Body of pancreas (tissue), 4 donors: ENCODE data around the gene SSU72. TPM values are rescaled to one million over a fixed set of nuclear protein-coding genes. Genes with fewer than 3 reads are reported as not detected.

Source experiments
- ATAC-seq: fragments of 150-250 bp; one replicate; pipeline ENCODE4 v1.9.1; 2016
- DNase-seq, 4 donors: peaks; one replicate each; pipeline ENCODE4 v3.0.0-alpha.2; 2019
- H3K27ac ChIP-seq, 4 donors: fragments of 200-600 bp; sonication (generic); 1 replicate in 3 of 4; 2 replicates in 1 of 4; pipeline versions ENCODE4 v1.5.1 to v1.6.1; 2016 to 2019; ENCODE audit warnings: mild to moderate bottlenecking in 1 of 4, mixed read lengths in 1 of 4, moderate library complexity in 1 of 4
- H3K27me3 ChIP-seq, 2 donors: fragments of 200-600 bp; sonication (generic); one replicate each; pipeline ENCODE4 v1.6.0; 2016; ENCODE audit warnings: mild to moderate bottlenecking in 1 of 2
- H3K36me3 ChIP-seq, 2 donors: fragments of 200-600 bp; sonication (generic); replicated peaks in 1 of 2; 2 replicates each; pipeline ENCODE4 v1.5.1; 2016; ENCODE audit warnings: low read depth in 2 of 2; ENCODE audit not compliant: insufficient read depth in 1 of 2
- H3K4me1 ChIP-seq: fragments of 200-600 bp; sonication (generic); one replicate; pipeline ENCODE4 v1.6.0; 2016
- H3K4me3 ChIP-seq, 2 donors: fragments of 200-600 bp; sonication (generic); 1 replicate in 1 of 2; 2 replicates in 1 of 2; pipeline ENCODE4 v1.5.1; 2016 to 2019
- H3K9me3 ChIP-seq, 3 donors: fragments of 200-600 bp; sonication (generic); 1 replicate in 2 of 3; 2 replicates in 1 of 3; pipeline ENCODE4 v1.5.1; 2016
- POLR2A ChIP-seq, 3 donors: fragments of 450-650 bp; IDR thresholded peaks; one replicate each; pipeline ENCODE4 v1.6.1; 2016; ENCODE audit warnings: antibody characterized with exemption in 3 of 3, mild to moderate bottlenecking in 2 of 3
- WGBS, 2 donors: methylation state at CpG; one replicate each; pipeline ENCODE4 v1.1.5; 2017; 5-methylcytosine and 5-hydroxymethylcytosine counted together
- intact Hi-C: fragments of 100-400 bp; cut with DNase I; formaldehyde crosslinking; loops from one replicate; pipeline ENCODE4 v1.15.1; 2023
- total RNA-seq, 2 donors: library from RNA; depleted of rRNA; stranded (reverse); fragments of >200 nt; gene quantifications; one replicate each; pipeline ENCODE4 v1.1.0, GENCODE V29; 2016
- TF ChIP-seq, protein P1 (sequence below), 7 experiments: fragments of 450-650 bp in 4 of 7; fragments of 200-600 bp in 3 of 7; sonication (generic) in 3 of 7; IDR thresholded peaks; one replicate each; pipeline ENCODE4 v1.5.1; 2016 to 2019; ENCODE audit warnings: antibody characterized with exemption in 7 of 7

SSU72 gene
- total RNA-seq, 2 donors from 2014 or later = 82.1 to 113 TPM

DNA sequence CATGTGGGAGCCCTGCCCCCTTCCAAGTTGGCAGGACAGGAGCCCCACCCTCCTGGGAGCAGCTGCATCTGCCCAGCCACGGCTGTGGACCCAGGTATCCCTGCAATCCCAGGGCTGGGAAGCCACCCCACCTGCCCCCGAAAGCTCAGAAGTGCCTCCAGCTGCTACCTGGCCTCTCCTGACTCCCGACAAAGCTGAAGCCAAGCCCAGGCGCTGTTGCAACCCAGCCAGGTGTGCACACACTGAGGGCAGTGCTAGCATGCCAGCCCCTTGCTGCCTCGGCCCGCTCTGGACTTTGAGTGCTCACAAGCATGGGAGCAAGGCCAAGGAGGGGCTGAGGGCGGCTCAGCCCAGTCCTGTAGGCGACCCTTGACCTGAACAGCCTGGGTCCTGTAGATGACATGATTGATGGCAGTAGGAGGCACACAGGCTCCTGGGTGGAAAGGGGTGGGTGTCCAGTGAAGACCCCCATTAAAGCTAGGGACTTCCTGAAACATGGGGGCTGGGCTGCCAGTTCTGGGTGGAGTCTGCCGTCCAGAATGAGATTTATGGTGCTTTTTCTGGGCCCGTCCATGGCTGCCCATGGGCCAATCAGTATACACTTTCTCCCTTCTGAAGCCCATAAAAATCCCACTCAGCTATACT is 2.8 kb upstream of the SSU72 start:
- no peak for TF ChIP-seq POLR2A (IDR thresholded peaks at IDR 0.05)
- TF ChIP-seq, protein P1, sequence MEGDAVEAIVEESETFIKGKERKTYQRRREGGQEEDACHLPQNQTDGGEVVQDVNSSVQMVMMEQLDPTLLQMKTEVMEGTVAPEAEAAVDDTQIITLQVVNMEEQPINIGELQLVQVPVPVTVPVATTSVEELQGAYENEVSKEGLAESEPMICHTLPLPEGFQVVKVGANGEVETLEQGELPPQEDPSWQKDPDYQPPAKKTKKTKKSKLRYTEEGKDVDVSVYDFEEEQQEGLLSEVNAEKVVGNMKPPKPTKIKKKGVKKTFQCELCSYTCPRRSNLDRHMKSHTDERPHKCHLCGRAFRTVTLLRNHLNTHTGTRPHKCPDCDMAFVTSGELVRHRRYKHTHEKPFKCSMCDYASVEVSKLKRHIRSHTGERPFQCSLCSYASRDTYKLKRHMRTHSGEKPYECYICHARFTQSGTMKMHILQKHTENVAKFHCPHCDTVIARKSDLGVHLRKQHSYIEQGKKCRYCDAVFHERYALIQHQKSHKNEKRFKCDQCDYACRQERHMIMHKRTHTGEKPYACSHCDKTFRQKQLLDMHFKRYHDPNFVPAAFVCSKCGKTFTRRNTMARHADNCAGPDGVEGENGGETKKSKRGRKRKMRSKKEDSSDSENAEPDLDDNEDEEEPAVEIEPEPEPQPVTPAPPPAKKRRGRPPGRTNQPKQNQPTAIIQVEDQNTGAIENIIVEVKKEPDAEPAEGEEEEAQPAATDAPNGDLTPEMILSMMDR (IDR thresholded peaks at IDR 0.05) = no peak
- ATAC-seq = no peak

DNA sequence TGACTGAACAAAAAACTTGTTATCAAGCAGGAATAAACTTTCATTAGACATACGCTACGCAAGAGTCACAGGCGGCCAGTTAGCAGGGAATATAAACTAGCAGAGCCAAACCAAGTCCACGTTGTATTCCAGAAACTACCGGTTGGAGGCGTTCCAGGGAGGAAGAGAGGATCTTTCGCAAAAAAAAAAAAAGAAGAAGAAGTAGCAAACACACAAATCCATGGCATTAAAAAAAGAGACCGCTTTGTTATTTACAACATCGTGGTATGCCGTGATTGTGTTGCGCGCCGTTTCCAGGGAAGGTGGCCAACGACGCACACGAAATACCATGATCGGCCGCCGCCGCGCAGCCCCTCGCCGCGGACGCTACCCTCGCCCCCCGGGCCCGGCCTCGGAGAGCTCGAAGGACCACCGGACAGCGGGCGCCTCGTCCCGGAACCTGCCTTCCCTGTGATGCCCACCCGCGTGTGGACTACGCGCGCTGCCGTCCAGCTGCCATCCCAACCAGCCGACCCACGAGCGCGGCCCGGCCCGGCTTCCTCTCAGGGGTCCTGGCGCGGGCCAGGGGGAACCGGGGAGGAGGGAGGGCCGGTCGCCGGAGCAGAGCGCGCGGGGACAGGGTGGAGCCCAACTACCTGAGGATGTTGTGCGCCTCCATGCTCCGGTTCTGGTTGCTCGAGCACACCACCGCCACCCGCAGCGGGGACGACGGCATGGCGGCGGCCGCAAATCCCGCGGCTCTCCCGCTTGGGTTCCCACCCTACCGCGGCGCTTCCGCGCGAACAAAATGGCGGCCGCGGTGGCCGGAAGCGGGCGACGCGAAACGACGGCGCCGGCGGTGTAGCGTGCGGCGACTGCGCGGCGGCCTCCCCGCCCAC is 581 bp downstream of the SSU72 start:
- H3K27me3 ChIP-seq = no peaks in the 10 kb centered on the region
- H3K36me3 ChIP-seq = no peaks in the 10 kb centered on the region
- no peaks in the 10 kb centered on the region for H3K9me3 ChIP-seq
- ATAC-seq = peak; percentile 84
- H3K4me3 ChIP-seq = peak overlapping the region; percentile 99
- WGBS, 2 donors = 0% methylated on average over 14 to 96 of the region's 96 CpGs
- DNase-seq = peak; percentile 53 to 71 (median 58)
- peak overlapping the region; percentile 93 to 100 (median 96) for H3K27ac ChIP-seq
- intact Hi-C loops = no loop called here
- H3K4me1 ChIP-seq = peaks cover 43% of the 10 kb centered on the region
- TF ChIP-seq, protein P1 (IDR thresholded peaks at IDR 0.05) = peak in 2 of 7 experiments; percentile 14 to 17
- no peak for TF ChIP-seq POLR2A (IDR thresholded peaks at IDR 0.05)

More for the DNA sequence above, 2.8 kb upstream of the SSU72 start:
- no peak for DNase-seq
- no peaks in the 10 kb centered on the region for H3K27me3 ChIP-seq
- no peak overlapping the region for H3K27ac ChIP-seq
- no peak overlapping the region for H3K4me3 ChIP-seq
- H3K36me3 ChIP-seq = no peaks in the 10 kb centered on the region
- 38% methylated on average over 10 of the region's 10 CpGs; no CpG with 5 or more reads in 1 of the 2 donors for WGBS, 2 donors
- intact Hi-C loops = no loop called here
- H3K4me1 ChIP-seq = peaks cover 20% of the 10 kb centered on the region
- H3K9me3 ChIP-seq = no peaks in the 10 kb centered on the region

DNA sequence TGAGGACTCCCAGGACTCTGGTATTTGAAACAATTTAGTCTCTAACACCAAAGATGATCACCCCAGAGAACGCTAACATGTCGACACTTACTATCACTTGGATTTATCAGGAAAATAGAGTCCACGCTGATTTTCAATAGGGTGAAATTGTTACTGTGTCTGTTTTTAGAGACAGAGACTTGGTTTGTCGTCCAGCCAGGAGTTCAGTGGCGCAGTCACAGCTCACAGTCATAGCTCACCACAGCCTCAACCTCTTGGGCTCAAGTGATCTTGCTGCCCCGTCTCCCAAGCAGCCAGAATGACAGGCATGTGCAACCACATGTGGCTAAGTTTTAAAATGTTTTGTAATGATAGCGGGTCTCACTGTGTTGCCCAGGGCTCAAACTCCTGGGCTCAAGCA is 5.3 kb downstream of the SSU72 start:
- Histone ChIP-seq H3K27me3 (no peaks in the 10 kb centered on the region), H3K9me3 (no peaks in the 10 kb centered on the region), H3K4me3 (no peak overlapping the region), H3K4me1 (peaks cover 34% of the 10 kb centered on the region), H3K27ac (no peak overlapping the region), H3K36me3 (peaks cover 0 to 2% of the 10 kb centered on the region in 2 donors)
- no peak for DNase-seq
- 75 to 86% methylated on average over 7 of the region's 7 CpGs for WGBS, 2 donors
- intact Hi-C loops = no loop called here
- no peak for ATAC-seq
- TF ChIP-seq, protein P1 (IDR thresholded peaks at IDR 0.05) = no peak
- TF ChIP-seq POLR2A (IDR thresholded peaks at IDR 0.05) = no peak

DNA sequence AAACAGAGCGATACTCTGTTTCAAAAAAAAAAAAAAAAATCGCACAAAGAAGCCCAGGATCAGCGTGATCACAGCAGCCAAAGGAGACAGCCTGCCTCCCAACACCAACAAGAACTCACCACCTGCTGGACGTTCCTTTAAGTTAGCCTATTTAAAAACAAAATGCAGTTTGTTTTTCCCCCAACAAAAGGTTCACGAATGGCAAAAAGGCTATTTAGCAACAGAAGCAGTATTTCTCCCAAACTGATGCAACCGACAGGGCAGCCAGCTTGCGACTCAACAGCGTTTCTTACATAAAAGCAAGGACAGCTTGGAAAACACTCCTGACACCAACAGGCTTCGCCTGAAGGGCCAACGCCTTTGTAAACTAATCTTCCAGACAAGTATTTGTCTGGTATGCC is 6.8 kb downstream of the SSU72 start:
- H3K27ac ChIP-seq = no peak overlapping the region
- TF ChIP-seq POLR2A (IDR thresholded peaks at IDR 0.05) = no peak
- TF ChIP-seq, protein P1 (IDR thresholded peaks at IDR 0.05) = no peak
- peaks cover 0 to 8% of the 10 kb centered on the region in 2 donors for H3K36me3 ChIP-seq
- 68 to 78% methylated on average over 10 of the region's 10 CpGs for WGBS, 2 donors
- peaks cover 27% of the 10 kb centered on the region for H3K4me1 ChIP-seq
- H3K9me3 ChIP-seq = no peaks in the 10 kb centered on the region
- no peak overlapping the region for H3K4me3 ChIP-seq
- ATAC-seq (no peak), DNase-seq (no peak)
- intact Hi-C loops = no loop called here
- no peaks in the 10 kb centered on the region for H3K27me3 ChIP-seq
